GM23338 (cell line): ENCODE measurements around the gene DOCK1. TPM values are rescaled to one million over a fixed set of nuclear protein-coding genes. Genes with fewer than 3 reads are reported as not detected.

Experiments used
- ATAC-seq: fragments of 200-7000 bp; cut with Tn5 transposase; 3 replicates; pipeline ENCODE4 v1.9.1; 2020
- DNase-seq: peaks from one replicate; pipeline ENCODE4 v3.0.0-alpha.2; 2015; ENCODE audit warnings: low spot score
- H2AFZ ChIP-seq: fragments of 200-600 bp; sonication (generic); 2 replicates; pipeline ENCODE4 v1.8.0; 2016; ENCODE audit warnings: antibody characterized with exemption, mild to moderate bottlenecking, moderate library complexity
- H3F3A ChIP-seq: fragments of 200-600 bp; sonication (generic); replicated peaks from 2 replicates; pipeline ENCODE4 v1.8.0; 2017; ENCODE audit warnings: antibody characterized with exemption, mixed run types, low read depth
- H3K27ac ChIP-seq: fragments of 200-600 bp; sonication (generic); 2 replicates; pipeline ENCODE4 v1.6.1; 2016; ENCODE audit warnings: low read depth
- H3K27me3 ChIP-seq: fragments of 200-600 bp; sonication (generic); 2 replicates; pipeline ENCODE4 v1.8.0; 2016; ENCODE audit warnings: mild to moderate bottlenecking, mixed run types, moderate library complexity; ENCODE audit not compliant: insufficient read depth
- H3K36me3 ChIP-seq: fragments of 200-600 bp; sonication (generic); 2 replicates; pipeline ENCODE4 v1.8.0; 2016; ENCODE audit warnings: mild to moderate bottlenecking; ENCODE audit not compliant: insufficient read depth
- H3K4me1 ChIP-seq: fragments of 200-600 bp; sonication (generic); 2 replicates; pipeline ENCODE4 v1.8.0; 2016; ENCODE audit warnings: mild to moderate bottlenecking, moderate library complexity; ENCODE audit not compliant: insufficient read depth
- H3K4me2 ChIP-seq: fragments of 200-600 bp; sonication (generic); 2 replicates; pipeline ENCODE4 v1.7.1; 2017; ENCODE audit warnings: mixed run types
- H3K4me3 ChIP-seq: fragments of 200-600 bp; sonication (generic); 2 replicates; pipeline ENCODE4 v1.6.1; 2016; ENCODE audit warnings: mixed run types
- H3K79me2 ChIP-seq: fragments of 200-600 bp; sonication (generic); replicated peaks from 2 replicates; pipeline ENCODE4 v1.8.0; 2017; ENCODE audit warnings: mild to moderate bottlenecking; ENCODE audit not compliant: insufficient read depth
- H3K9me2 ChIP-seq: fragments of 200-600 bp; sonication (generic); 2 replicates; pipeline ENCODE4 v1.8.0; 2017; ENCODE audit not compliant: insufficient read depth
- H4K20me1 ChIP-seq: fragments of 200-600 bp; sonication (generic); replicated peaks from 2 replicates; pipeline ENCODE4 v1.8.0; 2017; ENCODE audit warnings: mild to moderate bottlenecking; ENCODE audit not compliant: insufficient read depth
- H3K27ac Mint-ChIP-seq: 2 replicates; pipeline ENCODE4 v1.8.0; 2020; ENCODE audit warnings: inconsistent platforms, mild to moderate bottlenecking, moderate library complexity, mixed read lengths
- H3K27me3 Mint-ChIP-seq: 3 replicates; pipeline ENCODE4 v1.8.0; 2022; ENCODE audit warnings: low read depth, mild to moderate bottlenecking, moderate library complexity, mixed read lengths, inconsistent platforms; ENCODE audit not compliant: insufficient read depth, poor library complexity
- H3K36me3 Mint-ChIP-seq: 3 replicates; pipeline ENCODE4 v1.8.0; 2021; ENCODE audit warnings: low read depth, mild to moderate bottlenecking, inconsistent platforms, moderate library complexity, mixed read lengths
- H3K4me1 Mint-ChIP-seq: 3 replicates; pipeline ENCODE4 v1.8.0; 2020; ENCODE audit warnings: mild to moderate bottlenecking, inconsistent platforms, mixed read lengths
- H3K4me3 Mint-ChIP-seq: 3 replicates; pipeline ENCODE4 v1.8.0; 2021; ENCODE audit warnings: moderate library complexity, mild to moderate bottlenecking, inconsistent platforms, mixed read lengths
- H3K9me3 Mint-ChIP-seq: 3 replicates; pipeline ENCODE4 v1.8.0; 2020; ENCODE audit warnings: moderate library complexity, mild to moderate bottlenecking, inconsistent platforms, mixed read lengths
- CREB1 ChIP-seq: fragments of 250-450 bp; sonication (Bioruptor Pico); IDR thresholded peaks from 2 replicates; pipeline ENCODE4 v1.5.0; 2020; ENCODE audit warnings: low read depth, mild to moderate bottlenecking, moderate library complexity
- EZH2 ChIP-seq: fragments of 200-600 bp; sonication (generic); IDR thresholded peaks from one replicate; pipeline ENCODE4 v1.8.0; 2017; ENCODE audit warnings: antibody characterized with exemption, mild to moderate bottlenecking, low read depth; ENCODE audit not compliant: unreplicated experiment
- EZH2phosphoT487 ChIP-seq: fragments of 200-600 bp; sonication (generic); IDR thresholded peaks from one replicate; pipeline ENCODE4 v1.8.1; 2018; ENCODE audit warnings: antibody characterized with exemption; ENCODE audit not compliant: unreplicated experiment
- JUNB ChIP-seq: IDR thresholded peaks from one replicate; pipeline ENCODE4 v1.6.1; 2016; ENCODE audit warnings: antibody characterized with exemption; ENCODE audit not compliant: unreplicated experiment
- NANOG ChIP-seq: IDR thresholded peaks from 2 replicates; pipeline ENCODE4 v1.6.1; 2016; ENCODE audit warnings: antibody characterized with exemption, borderline replicate concordance
- POLR2AphosphoS5 ChIP-seq: IDR thresholded peaks from 2 replicates; pipeline ENCODE4 v1.6.1; 2016; ENCODE audit warnings: antibody characterized with exemption, low read depth
- STAT1 ChIP-seq: IDR thresholded peaks from one replicate; pipeline ENCODE4 v1.6.1; 2016; ENCODE audit warnings: antibody characterized with exemption; ENCODE audit not compliant: unreplicated experiment
- ZNF114 ChIP-seq: fragments of 250-450 bp; sonication (Bioruptor Pico); IDR thresholded peaks from 2 replicates; pipeline ENCODE4 v1.5.0; 2020; ENCODE audit warnings: mild to moderate bottlenecking, moderate library complexity
- ZNF331 ChIP-seq: fragments of 250-450 bp; sonication (Bioruptor Pico); IDR thresholded peaks from 2 replicates; pipeline ENCODE4 v1.5.0; 2020; ENCODE audit warnings: low read depth, mild to moderate bottlenecking, moderate library complexity
- polyA plus RNA-seq: library from polyadenylated mRNA; unstranded; fragments of >200 nt; fragmentation: Nextera tagmentation; extraction: Ambion mirVana; gene quantifications from 2 replicates; pipeline ENCODE4 v1.2.1, GENCODE V29; 2016
- total RNA-seq: library from RNA; depleted of rRNA; stranded (reverse); fragments of >200 nt; shearing (Covaris generic); gene quantifications from 2 replicates; pipeline ENCODE4 v1.2.3, GENCODE V29; 2014
- TF ChIP-seq, protein P1 (sequence below): IDR thresholded peaks from one replicate; pipeline ENCODE4 v1.6.1; 2018; ENCODE audit warnings: antibody characterized with exemption; ENCODE audit not compliant: unreplicated experiment
- TF ChIP-seq, protein P2 (sequence below): fragments of 250-450 bp; sonication (Bioruptor Pico); IDR thresholded peaks from 2 replicates; pipeline ENCODE4 v1.5.0; 2020; ENCODE audit warnings: mild to moderate bottlenecking, moderate library complexity
- TF ChIP-seq, protein P3 (sequence below), 2 experiments: fragments of 200-600 bp in 1 of 2; sonication (generic) in 1 of 2; conservative IDR thresholded peaks; 2 replicates each; pipeline versions ENCODE4 v1.5.1 to v1.6.1; 2016 to 2017; ENCODE audit warnings: antibody characterized with exemption in 2 of 2, low read depth in 2 of 2, mild to moderate bottlenecking in 2 of 2, moderate library complexity in 1 of 2
- TF ChIP-seq, protein P4 (sequence below): IDR thresholded peaks from 2 replicates; pipeline ENCODE4 v1.6.1; 2016; ENCODE audit warnings: antibody characterized with exemption

Gene DOCK1
- total and polyA plus RNA-seq, 2 experiments from 2014 or later = 13.2 to 55.3 TPM

DNA sequence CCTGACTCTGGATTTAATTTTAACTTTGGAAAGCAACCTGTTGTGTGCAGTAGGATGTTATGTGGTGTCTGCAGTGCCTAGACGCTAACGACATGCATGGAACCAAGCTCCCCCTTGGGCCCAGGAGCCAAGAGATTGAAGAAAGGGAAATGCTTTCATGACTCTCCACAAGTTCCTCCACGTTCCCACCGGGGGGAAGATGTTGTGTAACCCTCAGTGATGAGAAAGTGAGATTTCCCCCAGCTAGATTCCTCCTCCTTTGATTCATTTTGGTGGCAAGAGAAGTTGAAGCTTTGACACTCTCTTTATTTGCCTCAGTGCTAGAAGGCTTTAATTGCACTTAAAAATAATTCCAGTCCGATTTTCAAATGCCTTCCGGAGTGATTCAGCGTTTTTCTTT, 449.0 kb downstream of the DOCK1 start:
- Histone ChIP-seq H3F3A (no peaks in the 10 kb centered on the region), H3K9me2 (no peaks in the 10 kb centered on the region), H3K27me3 (no peaks in the 10 kb centered on the region), H3K79me2 (no peaks in the 10 kb centered on the region), H3K27ac (no peak overlapping the region), H3K4me2 (no peak overlapping the region), H3K4me1 (no peaks in the 10 kb centered on the region), H4K20me1 (no peaks in the 10 kb centered on the region), H3K36me3 (no peaks in the 10 kb centered on the region), H2AFZ (no peak overlapping the region), H3K4me3 (no peak overlapping the region)
- TF ChIP-seq, protein P1, sequence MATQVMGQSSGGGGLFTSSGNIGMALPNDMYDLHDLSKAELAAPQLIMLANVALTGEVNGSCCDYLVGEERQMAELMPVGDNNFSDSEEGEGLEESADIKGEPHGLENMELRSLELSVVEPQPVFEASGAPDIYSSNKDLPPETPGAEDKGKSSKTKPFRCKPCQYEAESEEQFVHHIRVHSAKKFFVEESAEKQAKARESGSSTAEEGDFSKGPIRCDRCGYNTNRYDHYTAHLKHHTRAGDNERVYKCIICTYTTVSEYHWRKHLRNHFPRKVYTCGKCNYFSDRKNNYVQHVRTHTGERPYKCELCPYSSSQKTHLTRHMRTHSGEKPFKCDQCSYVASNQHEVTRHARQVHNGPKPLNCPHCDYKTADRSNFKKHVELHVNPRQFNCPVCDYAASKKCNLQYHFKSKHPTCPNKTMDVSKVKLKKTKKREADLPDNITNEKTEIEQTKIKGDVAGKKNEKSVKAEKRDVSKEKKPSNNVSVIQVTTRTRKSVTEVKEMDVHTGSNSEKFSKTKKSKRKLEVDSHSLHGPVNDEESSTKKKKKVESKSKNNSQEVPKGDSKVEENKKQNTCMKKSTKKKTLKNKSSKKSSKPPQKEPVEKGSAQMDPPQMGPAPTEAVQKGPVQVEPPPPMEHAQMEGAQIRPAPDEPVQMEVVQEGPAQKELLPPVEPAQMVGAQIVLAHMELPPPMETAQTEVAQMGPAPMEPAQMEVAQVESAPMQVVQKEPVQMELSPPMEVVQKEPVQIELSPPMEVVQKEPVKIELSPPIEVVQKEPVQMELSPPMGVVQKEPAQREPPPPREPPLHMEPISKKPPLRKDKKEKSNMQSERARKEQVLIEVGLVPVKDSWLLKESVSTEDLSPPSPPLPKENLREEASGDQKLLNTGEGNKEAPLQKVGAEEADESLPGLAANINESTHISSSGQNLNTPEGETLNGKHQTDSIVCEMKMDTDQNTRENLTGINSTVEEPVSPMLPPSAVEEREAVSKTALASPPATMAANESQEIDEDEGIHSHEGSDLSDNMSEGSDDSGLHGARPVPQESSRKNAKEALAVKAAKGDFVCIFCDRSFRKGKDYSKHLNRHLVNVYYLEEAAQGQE = no peak
- TF ChIP-seq, protein P2, sequence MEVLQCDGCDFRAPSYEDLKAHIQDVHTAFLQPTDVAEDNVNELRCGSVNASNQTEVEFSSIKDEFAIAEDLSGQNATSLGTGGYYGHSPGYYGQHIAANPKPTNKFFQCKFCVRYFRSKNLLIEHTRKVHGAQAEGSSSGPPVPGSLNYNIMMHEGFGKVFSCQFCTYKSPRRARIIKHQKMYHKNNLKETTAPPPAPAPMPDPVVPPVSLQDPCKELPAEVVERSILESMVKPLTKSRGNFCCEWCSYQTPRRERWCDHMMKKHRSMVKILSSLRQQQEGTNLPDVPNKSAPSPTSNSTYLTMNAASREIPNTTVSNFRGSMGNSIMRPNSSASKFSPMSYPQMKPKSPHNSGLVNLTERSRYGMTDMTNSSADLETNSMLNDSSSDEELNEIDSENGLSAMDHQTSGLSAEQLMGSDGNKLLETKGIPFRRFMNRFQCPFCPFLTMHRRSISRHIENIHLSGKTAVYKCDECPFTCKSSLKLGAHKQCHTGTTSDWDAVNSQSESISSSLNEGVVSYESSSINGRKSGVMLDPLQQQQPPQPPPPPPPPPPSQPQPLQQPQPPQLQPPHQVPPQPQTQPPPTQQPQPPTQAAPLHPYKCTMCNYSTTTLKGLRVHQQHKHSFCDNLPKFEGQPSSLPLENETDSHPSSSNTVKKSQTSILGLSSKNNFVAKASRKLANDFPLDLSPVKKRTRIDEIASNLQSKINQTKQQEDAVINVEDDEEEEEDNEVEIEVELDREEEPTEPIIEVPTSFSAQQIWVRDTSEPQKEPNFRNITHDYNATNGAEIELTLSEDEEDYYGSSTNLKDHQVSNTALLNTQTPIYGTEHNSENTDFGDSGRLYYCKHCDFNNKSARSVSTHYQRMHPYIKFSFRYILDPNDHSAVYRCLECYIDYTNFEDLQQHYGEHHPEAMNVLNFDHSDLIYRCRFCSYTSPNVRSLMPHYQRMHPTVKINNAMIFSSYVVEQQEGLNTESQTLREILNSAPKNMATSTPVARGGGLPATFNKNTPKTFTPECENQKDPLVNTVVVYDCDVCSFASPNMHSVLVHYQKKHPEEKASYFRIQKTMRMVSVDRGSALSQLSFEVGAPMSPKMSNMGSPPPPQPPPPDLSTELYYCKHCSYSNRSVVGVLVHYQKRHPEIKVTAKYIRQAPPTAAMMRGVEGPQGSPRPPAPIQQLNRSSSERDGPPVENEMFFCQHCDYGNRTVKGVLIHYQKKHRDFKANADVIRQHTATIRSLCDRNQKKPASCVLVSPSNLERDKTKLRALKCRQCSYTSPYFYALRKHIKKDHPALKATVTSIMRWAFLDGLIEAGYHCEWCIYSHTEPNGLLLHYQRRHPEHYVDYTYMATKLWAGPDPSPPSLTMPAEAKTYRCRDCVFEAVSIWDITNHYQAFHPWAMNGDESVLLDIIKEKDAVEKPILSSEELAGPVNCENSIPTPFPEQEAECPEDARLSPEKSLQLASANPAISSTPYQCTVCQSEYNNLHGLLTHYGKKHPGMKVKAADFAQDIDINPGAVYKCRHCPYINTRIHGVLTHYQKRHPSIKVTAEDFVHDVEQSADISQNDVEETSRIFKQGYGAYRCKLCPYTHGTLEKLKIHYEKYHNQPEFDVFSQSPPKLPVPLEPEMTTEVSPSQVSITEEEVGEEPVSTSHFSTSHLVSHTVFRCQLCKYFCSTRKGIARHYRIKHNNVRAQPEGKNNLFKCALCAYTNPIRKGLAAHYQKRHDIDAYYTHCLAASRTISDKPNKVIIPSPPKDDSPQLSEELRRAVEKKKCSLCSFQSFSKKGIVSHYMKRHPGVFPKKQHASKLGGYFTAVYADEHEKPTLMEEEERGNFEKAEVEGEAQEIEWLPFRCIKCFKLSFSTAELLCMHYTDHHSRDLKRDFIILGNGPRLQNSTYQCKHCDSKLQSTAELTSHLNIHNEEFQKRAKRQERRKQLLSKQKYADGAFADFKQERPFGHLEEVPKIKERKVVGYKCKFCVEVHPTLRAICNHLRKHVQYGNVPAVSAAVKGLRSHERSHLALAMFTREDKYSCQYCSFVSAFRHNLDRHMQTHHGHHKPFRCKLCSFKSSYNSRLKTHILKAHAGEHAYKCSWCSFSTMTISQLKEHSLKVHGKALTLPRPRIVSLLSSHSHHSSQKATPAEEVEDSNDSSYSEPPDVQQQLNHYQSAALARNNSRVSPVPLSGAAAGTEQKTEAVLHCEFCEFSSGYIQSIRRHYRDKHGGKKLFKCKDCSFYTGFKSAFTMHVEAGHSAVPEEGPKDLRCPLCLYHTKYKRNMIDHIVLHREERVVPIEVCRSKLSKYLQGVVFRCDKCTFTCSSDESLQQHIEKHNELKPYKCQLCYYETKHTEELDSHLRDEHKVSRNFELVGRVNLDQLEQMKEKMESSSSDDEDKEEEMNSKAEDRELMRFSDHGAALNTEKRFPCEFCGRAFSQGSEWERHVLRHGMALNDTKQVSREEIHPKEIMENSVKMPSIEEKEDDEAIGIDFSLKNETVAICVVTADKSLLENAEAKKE (CRISPR knock-in tag) = no peak
- TF ChIP-seq JUNB (no peak), NANOG (no peak), CREB1 (CRISPR knock-in tag) (no peak), ZNF331 (no peak), ZNF114 (CRISPR knock-in tag) (no peak), EZH2phosphoT487 (no peak), EZH2 (no peak), STAT1 (no peak), POLR2AphosphoS5 (no peak)
- TF ChIP-seq, protein P3, sequence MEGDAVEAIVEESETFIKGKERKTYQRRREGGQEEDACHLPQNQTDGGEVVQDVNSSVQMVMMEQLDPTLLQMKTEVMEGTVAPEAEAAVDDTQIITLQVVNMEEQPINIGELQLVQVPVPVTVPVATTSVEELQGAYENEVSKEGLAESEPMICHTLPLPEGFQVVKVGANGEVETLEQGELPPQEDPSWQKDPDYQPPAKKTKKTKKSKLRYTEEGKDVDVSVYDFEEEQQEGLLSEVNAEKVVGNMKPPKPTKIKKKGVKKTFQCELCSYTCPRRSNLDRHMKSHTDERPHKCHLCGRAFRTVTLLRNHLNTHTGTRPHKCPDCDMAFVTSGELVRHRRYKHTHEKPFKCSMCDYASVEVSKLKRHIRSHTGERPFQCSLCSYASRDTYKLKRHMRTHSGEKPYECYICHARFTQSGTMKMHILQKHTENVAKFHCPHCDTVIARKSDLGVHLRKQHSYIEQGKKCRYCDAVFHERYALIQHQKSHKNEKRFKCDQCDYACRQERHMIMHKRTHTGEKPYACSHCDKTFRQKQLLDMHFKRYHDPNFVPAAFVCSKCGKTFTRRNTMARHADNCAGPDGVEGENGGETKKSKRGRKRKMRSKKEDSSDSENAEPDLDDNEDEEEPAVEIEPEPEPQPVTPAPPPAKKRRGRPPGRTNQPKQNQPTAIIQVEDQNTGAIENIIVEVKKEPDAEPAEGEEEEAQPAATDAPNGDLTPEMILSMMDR (conservative IDR thresholded peaks at IDR 0.05; ENCODE audit: low read depth in 2 of 2) = no peak
- TF ChIP-seq, protein P4, sequence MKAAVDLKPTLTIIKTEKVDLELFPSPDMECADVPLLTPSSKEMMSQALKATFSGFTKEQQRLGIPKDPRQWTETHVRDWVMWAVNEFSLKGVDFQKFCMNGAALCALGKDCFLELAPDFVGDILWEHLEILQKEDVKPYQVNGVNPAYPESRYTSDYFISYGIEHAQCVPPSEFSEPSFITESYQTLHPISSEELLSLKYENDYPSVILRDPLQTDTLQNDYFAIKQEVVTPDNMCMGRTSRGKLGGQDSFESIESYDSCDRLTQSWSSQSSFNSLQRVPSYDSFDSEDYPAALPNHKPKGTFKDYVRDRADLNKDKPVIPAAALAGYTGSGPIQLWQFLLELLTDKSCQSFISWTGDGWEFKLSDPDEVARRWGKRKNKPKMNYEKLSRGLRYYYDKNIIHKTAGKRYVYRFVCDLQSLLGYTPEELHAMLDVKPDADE = no peak
- peaks cover 4% of the 10 kb centered on the region; the same call in 1 of the 3 replicates for H3K36me3 Mint-ChIP-seq
- DNase-seq (no peak), ATAC-seq (no peak)
- H3K27ac Mint-ChIP-seq = peak overlapping the region; percentile 64
- peaks cover 19% of the 10 kb centered on the region for H3K4me1 Mint-ChIP-seq
- H3K27me3 Mint-ChIP-seq = peaks cover under 1% of the 10 kb centered on the region
- H3K4me3 Mint-ChIP-seq = no peak overlapping the region
- no peaks in the 10 kb centered on the region for H3K9me3 Mint-ChIP-seq
